HepG2 (cell line): ENCODE measurements around the gene MGST1. TPM values are rescaled to one million over a fixed set of nuclear protein-coding genes. Genes with fewer than 3 reads are reported as not detected.

Experiments
- ATF7 ChIP-seq, 2 experiments: fragments of 450-650 bp in 1 of 2; sonication (generic) in 1 of 2; formaldehyde crosslinking in 1 of 2; IDR thresholded peaks; 2 replicates each; pipeline versions ENCODE4 v1.4.0 to v1.6.1; 2016 to 2020; ENCODE audit warnings: antibody characterized with exemption in 1 of 2, mild to moderate bottlenecking in 1 of 2, missing genetic modification reagents in 1 of 2
- CBFB ChIP-seq: sonication (generic); formaldehyde crosslinking; IDR thresholded peaks from 2 replicates; pipeline ENCODE4 v1.4.0; 2020; ENCODE audit warnings: missing genetic modification reagents
- E2F2 ChIP-seq: sonication (generic); formaldehyde crosslinking; IDR thresholded peaks from 2 replicates; pipeline ENCODE4 v1.4.0; 2020; ENCODE audit warnings: missing genetic modification reagents, borderline replicate concordance
- GATAD1 ChIP-seq: IDR thresholded peaks from 2 replicates; pipeline ENCODE4 v1.6.1; 2016; ENCODE audit warnings: missing genetic modification reagents, missing compliant biosample characterization
- HNRNPL ChIP-seq: fragments of 200-400 bp; formaldehyde crosslinking; IDR thresholded peaks from 2 replicates; pipeline ENCODE4 v1.6.1; 2017; ENCODE audit warnings: mild to moderate bottlenecking, low read depth, low read length
- HNRNPLL ChIP-seq: fragments of 200-400 bp; formaldehyde crosslinking; IDR thresholded peaks from 2 replicates; pipeline ENCODE4 v1.6.1; 2017; ENCODE audit warnings: mild to moderate bottlenecking, low read depth, low read length; ENCODE audit not compliant: poor library complexity, severe bottlenecking
- JUNB ChIP-seq: sonication (generic); formaldehyde crosslinking; IDR thresholded peaks from 2 replicates; pipeline ENCODE4 v1.8.0; 2022; ENCODE audit warnings: missing genetic modification reagents, mild to moderate bottlenecking, borderline replicate concordance
- MED8 ChIP-seq: sonication (generic); formaldehyde crosslinking; IDR thresholded peaks from 2 replicates; pipeline ENCODE4 v1.8.1; 2023; ENCODE audit warnings: mild to moderate bottlenecking, missing genetic modification reagents; ENCODE audit not compliant: insufficient replicate concordance
- SIX1 ChIP-seq: sonication (generic); formaldehyde crosslinking; IDR thresholded peaks from 2 replicates; pipeline ENCODE4 v1.4.0; 2020; ENCODE audit warnings: missing genetic modification reagents, borderline replicate concordance
- ZBTB40 ChIP-seq, 2 experiments: fragments of 450-650 bp in 1 of 2; sonication (generic) in 1 of 2; formaldehyde crosslinking in 1 of 2; IDR thresholded peaks; 2 replicates each; pipeline versions ENCODE4 v1.6.1 to v1.8.0; 2016 to 2022; ENCODE audit warnings: antibody characterized with exemption in 1 of 2, mild to moderate bottlenecking in 1 of 2, missing genetic modification reagents in 1 of 2
- ZGPAT ChIP-seq: IDR thresholded peaks from 2 replicates; pipeline ENCODE4 v1.6.1; 2016; ENCODE audit warnings: mild to moderate bottlenecking
- ZKSCAN5 ChIP-seq: sonication (generic); formaldehyde crosslinking; IDR thresholded peaks from 2 replicates; pipeline ENCODE4 v1.5.1; 2020; ENCODE audit warnings: mild to moderate bottlenecking, missing genetic modification reagents
- ZMYM4 ChIP-seq: sonication (generic); formaldehyde crosslinking; IDR thresholded peaks from 2 replicates; pipeline ENCODE4 v1.8.1; 2023; ENCODE audit warnings: mild to moderate bottlenecking, missing genetic modification reagents
- ZNF629 ChIP-seq: sonication (generic); formaldehyde crosslinking; conservative IDR thresholded peaks from 2 replicates; pipeline ENCODE4 v1.5.0; 2020; ENCODE audit warnings: missing genetic modification reagents
- ZNF781 ChIP-seq: sonication (generic); formaldehyde crosslinking; IDR thresholded peaks from 2 replicates; pipeline ENCODE4 v1.5.1; 2020; ENCODE audit warnings: borderline replicate concordance, mild to moderate bottlenecking, missing genetic modification reagents; ENCODE audit errors: not compliant biosample characterization
- ZSCAN9 ChIP-seq: IDR thresholded peaks from 2 replicates; pipeline ENCODE4 v1.6.1; 2016; ENCODE audit warnings: borderline replicate concordance
- polyA plus RNA-seq, 8 experiments: library from polyadenylated mRNA; depleted of rRNA in 3 of 8; stranded (reverse) in 7 of 8; unstranded in 1 of 8; fragments of >200 nt; fragmentation: Illumina TruSeq in 4 of 8; extraction: Trizol in 4 of 8; gene quantifications; 2 replicates each; pipeline versions ENCODE4 v1.2.1 to v1.2.3, GENCODE V29; 2011 to 2016; ENCODE audit warnings: low read depth in 4 of 8, missing spikeins in 1 of 8, mixed read lengths in 1 of 8; ENCODE audit not compliant: insufficient read depth in 1 of 8
- total RNA-seq, 5 experiments: library from RNA; depleted of rRNA; stranded (reverse); fragments of >200 nt; fragmentation: Illumina TruSeq; extraction: Trizol; gene quantifications; 2 replicates each; pipeline ENCODE4 v1.2.3, GENCODE V29; 2016; ENCODE audit warnings: low read depth in 1 of 5

MGST1 gene
- total and polyA plus RNA-seq, 2 of the 13 experiments (the other 11 are each of a cell fraction or from before 2014, with no cell fraction given): 119 to 152 TPM

DNA sequence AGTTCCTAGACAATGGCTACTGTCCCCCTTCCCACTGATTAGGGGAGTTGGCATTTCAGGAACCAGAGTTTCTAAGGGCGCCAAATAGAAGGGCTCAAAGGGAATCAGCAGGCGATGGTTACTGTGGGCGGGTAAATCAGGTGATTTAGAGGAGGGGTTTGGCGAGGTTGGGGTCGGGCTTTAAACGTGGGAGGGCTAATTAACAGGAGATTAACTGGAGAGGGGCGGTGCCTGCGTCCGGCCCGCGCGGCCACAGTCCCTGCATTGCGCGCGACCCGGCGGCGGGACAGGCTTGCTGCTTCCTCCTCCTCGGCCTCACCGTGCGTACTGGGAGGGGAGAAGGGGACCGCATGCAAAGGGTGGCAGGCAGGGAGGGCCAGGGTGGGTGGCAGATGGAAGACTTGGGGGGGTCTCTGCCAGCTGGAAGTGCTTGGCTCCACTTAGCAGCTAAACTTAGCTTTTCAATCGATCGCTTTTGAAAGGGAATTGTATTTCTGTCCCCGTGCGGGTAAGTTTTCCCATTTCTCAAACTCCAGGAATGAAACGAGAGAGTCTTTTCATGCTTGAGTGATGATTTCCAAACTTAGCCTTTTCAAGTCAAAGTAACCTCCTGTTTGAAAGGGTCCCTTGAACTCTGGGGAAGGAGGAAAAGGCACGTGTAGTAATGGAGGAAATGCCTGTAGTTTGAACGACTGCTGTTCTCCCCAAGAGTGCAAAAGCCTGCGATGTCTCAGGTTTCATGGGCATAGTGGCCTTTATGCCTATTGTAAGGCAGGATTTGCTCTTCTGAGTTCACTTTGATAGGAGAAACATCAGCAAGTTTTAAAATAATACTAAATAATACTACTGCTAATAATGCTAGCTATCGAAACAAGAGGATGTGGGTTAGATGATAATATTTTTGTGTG lies at the start of gene MGST1 (continued):
- TF ChIP-seq SIX1 (CRISPR knock-in tag): peak; percentile 76; the same call in 1 of the 2 replicates
- TF ChIP-seq HNRNPL: 0 out of 2 replicates have a peak, but pooled peaks have one; percentile 33
- TF ChIP-seq ZSCAN9 (CRISPR knock-in tag): no peak
- no peak for TF ChIP-seq CBFB
- TF ChIP-seq ZNF629 (CRISPR knock-in tag): no peak
- TF ChIP-seq JUNB (CRISPR knock-in tag): no peak
- no peak for TF ChIP-seq ZNF781
- peak; percentile 54; the same call in 1 of the 2 replicates for TF ChIP-seq ZMYM4 (CRISPR knock-in tag)
- no peak for TF ChIP-seq ZBTB40 (IDR thresholded peaks at IDR 0.05)
- no peak for TF ChIP-seq ZBTB40 (CRISPR knock-in tag; IDR thresholded peaks at IDR 0.05)
- no peak for TF ChIP-seq E2F2 (CRISPR knock-in tag)
- TF ChIP-seq HNRNPLL: peak; percentile 88
- no peak for TF ChIP-seq GATAD1 (CRISPR knock-in tag)
- no peak for TF ChIP-seq MED8 (CRISPR knock-in tag)
- TF ChIP-seq ZGPAT (CRISPR knock-in tag): no peak
- TF ChIP-seq ZKSCAN5 (CRISPR knock-in tag): no peak
- TF ChIP-seq ATF7 (IDR thresholded peaks at IDR 0.05): no peak
- no peak for TF ChIP-seq ATF7 (CRISPR knock-in tag; IDR thresholded peaks at IDR 0.05)
